Measurements from ENCODE around the gene ADAMTS2. TPM values are rescaled to one million over a fixed set of nuclear protein-coding genes. Genes with fewer than 3 reads are reported as not detected.

ADAMTS2 gene
- total RNA-seq, 1 experiment from 2014 or later: not detected

- no peaks in the 10 kb centered on the region for H3K4me1 ChIP-seq (ENCODE audit: insufficient read depth, low read length)
- no peak for DNase-seq
- CTCF ChIA-PET: no interaction called here
- no peaks in the 10 kb centered on the region; the same call in 1 of the 2 replicates for H3K27me3 ChIP-seq (ENCODE audit: low read length)
- no peak for ATAC-seq
- no peak overlapping the region for H3K4me3 ChIP-seq (ENCODE audit: low read length)
- H3K79me2 ChIP-seq (ENCODE audit: low read length): no peaks in the 10 kb centered on the region
- no peaks in the 10 kb centered on the region for H3F3A ChIP-seq (ENCODE audit: low read length, unreplicated experiment)
- no peaks in the 10 kb centered on the region for H3K36me3 ChIP-seq (ENCODE audit: low read depth, low read length)
- no peak overlapping the region for H3K9ac ChIP-seq (ENCODE audit: low read length)
- no peak overlapping the region for H3K27ac ChIP-seq (ENCODE audit: low read length)
- intact Hi-C loops (cut with micrococcal nuclease): no loop called here
- no peak overlapping the region for H2AFZ ChIP-seq (ENCODE audit: low read length)
- no peak overlapping the region for H3K4me2 ChIP-seq (ENCODE audit: low read length)
- no peaks in the 10 kb centered on the region for H3K9me3 ChIP-seq (ENCODE audit: low read length)
- TF ChIP-seq EZH2phosphoT487 (IDR thresholded peaks at IDR 0.05; ENCODE audit: borderline replicate concordance, low read length): no peak
- no peak for TF ChIP-seq EZH2 (IDR thresholded peaks at IDR 0.05; ENCODE audit: low read length, unreplicated experiment)
- TF ChIP-seq, protein P1, sequence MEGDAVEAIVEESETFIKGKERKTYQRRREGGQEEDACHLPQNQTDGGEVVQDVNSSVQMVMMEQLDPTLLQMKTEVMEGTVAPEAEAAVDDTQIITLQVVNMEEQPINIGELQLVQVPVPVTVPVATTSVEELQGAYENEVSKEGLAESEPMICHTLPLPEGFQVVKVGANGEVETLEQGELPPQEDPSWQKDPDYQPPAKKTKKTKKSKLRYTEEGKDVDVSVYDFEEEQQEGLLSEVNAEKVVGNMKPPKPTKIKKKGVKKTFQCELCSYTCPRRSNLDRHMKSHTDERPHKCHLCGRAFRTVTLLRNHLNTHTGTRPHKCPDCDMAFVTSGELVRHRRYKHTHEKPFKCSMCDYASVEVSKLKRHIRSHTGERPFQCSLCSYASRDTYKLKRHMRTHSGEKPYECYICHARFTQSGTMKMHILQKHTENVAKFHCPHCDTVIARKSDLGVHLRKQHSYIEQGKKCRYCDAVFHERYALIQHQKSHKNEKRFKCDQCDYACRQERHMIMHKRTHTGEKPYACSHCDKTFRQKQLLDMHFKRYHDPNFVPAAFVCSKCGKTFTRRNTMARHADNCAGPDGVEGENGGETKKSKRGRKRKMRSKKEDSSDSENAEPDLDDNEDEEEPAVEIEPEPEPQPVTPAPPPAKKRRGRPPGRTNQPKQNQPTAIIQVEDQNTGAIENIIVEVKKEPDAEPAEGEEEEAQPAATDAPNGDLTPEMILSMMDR (conservative IDR thresholded peaks at IDR 0.05; ENCODE audit: low read depth, low read length): no peak
- H4K20me1 ChIP-seq (ENCODE audit: low read length): no peaks in the 10 kb centered on the region
- BruUV-seq (replicated peaks): no TSS peak
- H3K9me2 ChIP-seq (replicated peaks; ENCODE audit: low read length): no peaks in the 10 kb centered on the region
- POLR2A ChIA-PET (ENCODE audit: unreplicated experiment): no interaction called here
These were observed 72.2 kb downstream of the ADAMTS2 start for GRCh38 chr5:179273073-179273435.

DNA sequence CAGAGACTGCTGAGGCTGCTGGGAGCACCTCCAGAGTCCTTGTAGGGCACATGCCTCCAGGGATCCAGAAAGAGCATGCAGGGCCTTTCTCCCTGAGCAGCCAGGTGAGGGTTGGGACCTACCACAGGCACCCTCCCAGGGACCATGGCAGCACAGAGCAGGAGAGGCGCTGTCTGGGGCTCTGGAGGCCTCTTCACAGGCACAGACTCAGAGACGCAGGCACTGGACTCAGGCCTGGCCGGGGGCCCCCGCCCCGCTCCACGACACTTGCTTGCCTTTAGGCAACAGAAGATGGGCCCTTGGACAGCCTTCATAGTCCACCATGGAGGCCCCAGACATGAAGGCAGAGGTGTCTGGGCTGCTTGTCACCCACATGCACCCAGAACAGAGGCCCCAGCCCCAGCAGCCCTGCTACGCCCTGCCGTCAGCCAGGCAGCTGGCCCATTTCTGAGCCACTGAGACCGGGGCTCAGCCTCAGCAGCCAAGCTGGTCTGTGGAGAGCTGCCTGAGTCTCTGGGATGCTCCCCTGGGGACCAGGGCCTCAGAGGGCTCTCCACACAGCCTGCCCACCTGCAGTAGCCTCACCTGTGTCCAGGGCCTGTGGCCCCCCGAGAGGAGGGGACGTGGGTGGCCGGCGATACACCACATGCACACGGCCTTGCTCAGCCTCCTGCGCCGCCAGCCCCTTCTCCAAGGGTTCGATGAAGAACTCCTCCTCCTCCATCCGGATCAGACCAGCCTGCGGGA, 72.8 kb downstream of the ADAMTS2 start:
- Histone ChIP-seq H3K4me3 (ENCODE audit: low read length) (no peak overlapping the region), H3K4me1 (ENCODE audit: insufficient read depth, low read length) (no peaks in the 10 kb centered on the region), H3K9me2 (replicated peaks; ENCODE audit: low read length) (no peaks in the 10 kb centered on the region), H3K9me3 (ENCODE audit: low read length) (no peaks in the 10 kb centered on the region), H3K79me2 (ENCODE audit: low read length) (no peaks in the 10 kb centered on the region), H3F3A (ENCODE audit: low read length, unreplicated experiment) (no peaks in the 10 kb centered on the region), H3K9ac (ENCODE audit: low read length) (no peak overlapping the region), H3K36me3 (ENCODE audit: low read depth, low read length) (no peaks in the 10 kb centered on the region), H2AFZ (ENCODE audit: low read length) (no peak overlapping the region), H3K4me2 (ENCODE audit: low read length) (no peak overlapping the region), H3K27me3 (ENCODE audit: low read length) (no peaks in the 10 kb centered on the region; the same call in 1 of the 2 replicates), H3K27ac (ENCODE audit: low read length) (no peak overlapping the region), H4K20me1 (ENCODE audit: low read length) (no peaks in the 10 kb centered on the region)
- ATAC-seq (no peak), DNase-seq (no peak)
- BruUV-seq (replicated peaks): no TSS peak
- intact Hi-C loops (cut with micrococcal nuclease): no loop called here
- TF ChIP-seq EZH2phosphoT487 (IDR thresholded peaks at IDR 0.05; ENCODE audit: borderline replicate concordance, low read length): no peak
- ChIA-PET CTCF (no interaction called here), POLR2A (ENCODE audit: unreplicated experiment) (no interaction called here)

- H3K27me3 ChIP-seq (ENCODE audit: low read length): no peaks in the 10 kb centered on the region; the same call in 1 of the 2 replicates
These were observed 73.4 kb downstream of the ADAMTS2 start for GRCh38 chr5:179271821-179272325.

More at GRCh38 chr5:179271821-179272325, 73.4 kb downstream of the ADAMTS2 start:
- Histone ChIP-seq H3K4me3 (ENCODE audit: low read length) (no peak overlapping the region), H3K9me3 (ENCODE audit: low read length) (no peaks in the 10 kb centered on the region), H3K27ac (ENCODE audit: low read length) (no peak overlapping the region), H3F3A (ENCODE audit: low read length, unreplicated experiment) (no peaks in the 10 kb centered on the region), H3K36me3 (ENCODE audit: low read depth, low read length) (no peaks in the 10 kb centered on the region), H3K4me2 (ENCODE audit: low read length) (no peak overlapping the region), H4K20me1 (ENCODE audit: low read length) (no peaks in the 10 kb centered on the region), H3K79me2 (ENCODE audit: low read length) (no peaks in the 10 kb centered on the region), H3K9ac (ENCODE audit: low read length) (no peak overlapping the region), H3K9me2 (replicated peaks; ENCODE audit: low read length) (no peaks in the 10 kb centered on the region), H2AFZ (ENCODE audit: low read length) (no peak overlapping the region), H3K4me1 (ENCODE audit: insufficient read depth, low read length) (no peaks in the 10 kb centered on the region)
- no TSS peak for BruUV-seq (replicated peaks)
- no peak for TF ChIP-seq EZH2 (IDR thresholded peaks at IDR 0.05; ENCODE audit: low read length, unreplicated experiment)
- TF ChIP-seq, protein P1 (conservative IDR thresholded peaks at IDR 0.05; ENCODE audit: low read depth, low read length): no peak
- TF ChIP-seq EZH2phosphoT487 (IDR thresholded peaks at IDR 0.05; ENCODE audit: borderline replicate concordance, low read length): no peak
- no peak for DNase-seq
- CTCF ChIA-PET: no interaction called here
- POLR2A ChIA-PET (ENCODE audit: unreplicated experiment): no interaction called here
- no peak for ATAC-seq
- intact Hi-C loops (cut with micrococcal nuclease): no loop called here
